Spinal cord (tissue), 10 donors: Measurements from ENCODE around the gene ERH. TPM values are rescaled to one million over a fixed set of nuclear protein-coding genes. Genes with fewer than 3 reads are reported as not detected.
A peak's percentile ranks its signal among the peaks of the same experiment; 100 is the strongest.

Experiments used
- DNase-seq, 6 donors: peaks; one replicate each; pipeline versions ENCODE4 v3.0.0 to v3.0.0-alpha.2; 2013 to 2015; ENCODE audit warnings: low spot score in 6 of 6, low read depth in 4 of 6
- H3K27ac ChIP-seq: one replicate; pipeline ENCODE4 v1.5.1; 2013; ENCODE audit warnings: low read depth, low read length, control low read depth
- H3K27me3 ChIP-seq: one replicate; pipeline ENCODE4 v1.6.1; 2013; ENCODE audit warnings: low read length; ENCODE audit not compliant: control insufficient read depth, insufficient read depth
- H3K36me3 ChIP-seq: one replicate; pipeline ENCODE4 v1.6.1; 2013; ENCODE audit warnings: low read length; ENCODE audit not compliant: control insufficient read depth, insufficient read depth
- H3K4me1 ChIP-seq: one replicate; pipeline ENCODE4 v1.6.1; 2013; ENCODE audit warnings: low read length; ENCODE audit not compliant: control insufficient read depth, insufficient read depth
- H3K4me3 ChIP-seq: one replicate; pipeline ENCODE4 v1.5.1; 2013; ENCODE audit warnings: low read depth, low read length, control low read depth
- H3K9me3 ChIP-seq: one replicate; pipeline ENCODE4 v1.6.1; 2013; ENCODE audit warnings: low read length; ENCODE audit not compliant: control insufficient read depth, insufficient read depth
- WGBS: methylation state at CpG from one replicate; pipeline ENCODE4 v1.1.5; 2013; ENCODE audit warnings: missing lambda C conversion rate; ENCODE audit not compliant: insufficient coverage; 5-methylcytosine and 5-hydroxymethylcytosine counted together
- polyA plus RNA-seq, 2 donors: library from polyadenylated mRNA; unstranded; fragments of 120-200 nt; gene quantifications; one replicate each; pipeline ENCODE4 v1.2.1, GENCODE V29; 2013; ENCODE audit not compliant: insufficient read length in 2 of 2
- total RNA-seq, 2 donors: library from RNA; depleted of rRNA in 1 of 2; stranded (reverse); fragments of 120-200 nt in 1 of 2; fragments of >200 nt in 1 of 2; gene quantifications; one replicate each; pipeline versions ENCODE4 v1.2.3 to v1.2.4, GENCODE V29; 2013 to 2014
- donor health status: healthy.

ERH gene
- total and polyA plus RNA-seq, 4 donors: 145 to 285 (median 231) TPM

GRCh38 chr14:69354383-69355153, 43.5 kb downstream of the ERH start:
- 74% methylated on average over 11 of the region's 11 CpGs for WGBS
- no peak overlapping the region for H3K27ac ChIP-seq
- peak in 2 of 6 donors; percentile 38 to 61 for DNase-seq

GRCh38 chr14:69353168-69353567, 44.9 kb downstream of the ERH start:
- no peak for DNase-seq
- no peaks in the 10 kb centered on the region for H3K27me3 ChIP-seq
- H3K9me3 ChIP-seq: no peaks in the 10 kb centered on the region
- no peak overlapping the region for H3K27ac ChIP-seq
- H3K4me1 ChIP-seq: peaks cover 15% of the 10 kb centered on the region
- H3K36me3 ChIP-seq: peaks cover 49% of the 10 kb centered on the region
- H3K4me3 ChIP-seq: no peak overlapping the region
- 83% methylated on average over 2 of the region's 3 CpGs for WGBS

More at GRCh38 chr14:69354383-69355153, 43.5 kb downstream of the ERH start:
- Histone ChIP-seq H3K36me3 (peaks cover 40% of the 10 kb centered on the region), H3K27me3 (no peaks in the 10 kb centered on the region), H3K4me3 (no peak overlapping the region), H3K9me3 (no peaks in the 10 kb centered on the region), H3K4me1 (peaks cover 15% of the 10 kb centered on the region)

- 80% methylated on average over 1 of the region's 5 CpGs for WGBS
- DNase-seq: peak in 1 of 6 donors; percentile 13
- peaks cover 15% of the 10 kb centered on the region for H3K4me1 ChIP-seq
- no peak overlapping the region for H3K27ac ChIP-seq
- no peak overlapping the region for H3K4me3 ChIP-seq
- H3K9me3 ChIP-seq: no peaks in the 10 kb centered on the region
- H3K36me3 ChIP-seq: peaks cover 59% of the 10 kb centered on the region
- H3K27me3 ChIP-seq: no peaks in the 10 kb centered on the region
Observed at GRCh38 chr14:69351911-69352310, 46.2 kb downstream of the ERH start.

- Histone ChIP-seq H3K27me3 (no peaks in the 10 kb centered on the region), H3K27ac (no peak overlapping the region), H3K36me3 (peaks cover 64% of the 10 kb centered on the region), H3K4me3 (no peak overlapping the region), H3K4me1 (peaks cover 15% of the 10 kb centered on the region), H3K9me3 (no peaks in the 10 kb centered on the region)
- DNase-seq: no peak
- WGBS: 91% methylated on average over 2 of the region's 3 CpGs
Observed at GRCh38 chr14:69351385-69351784, 46.7 kb downstream of the ERH start.

- Histone ChIP-seq H3K9me3 (no peaks in the 10 kb centered on the region), H3K4me1 (peaks cover 15% of the 10 kb centered on the region), H3K36me3 (peaks cover 64% of the 10 kb centered on the region), H3K27me3 (no peaks in the 10 kb centered on the region), H3K27ac (no peak overlapping the region), H3K4me3 (no peak overlapping the region)
- 83% methylated on average over 4 of the region's 5 CpGs for WGBS
- DNase-seq: no peak
Observed at GRCh38 chr14:69350892-69351291, 47.2 kb downstream of the ERH start.

- 80% methylated on average over 9 of the region's 11 CpGs for WGBS
- Histone ChIP-seq H3K27me3 (no peaks in the 10 kb centered on the region), H3K4me3 (no peak overlapping the region), H3K4me1 (peaks cover 4% of the 10 kb centered on the region), H3K36me3 (peaks cover 60% of the 10 kb centered on the region), H3K27ac (no peak overlapping the region), H3K9me3 (no peaks in the 10 kb centered on the region)
- no peak for DNase-seq
Observed at GRCh38 chr14:69349091-69349777, 48.9 kb downstream of the ERH start.

- Histone ChIP-seq H3K9me3 (no peaks in the 10 kb centered on the region), H3K27me3 (no peaks in the 10 kb centered on the region), H3K27ac (no peak overlapping the region), H3K36me3 (peaks cover 38% of the 10 kb centered on the region), H3K4me3 (no peak overlapping the region), H3K4me1 (no peaks in the 10 kb centered on the region)
- DNase-seq: no peak
- 24% methylated on average over 5 of the region's 9 CpGs for WGBS
Observed at GRCh38 chr14:69346710-69347109, 51.4 kb downstream of the ERH start.

- DNase-seq: no peak
- WGBS: no CpG with 5 or more reads among the region's 4 CpGs
- peaks cover 33% of the 10 kb centered on the region for H3K36me3 ChIP-seq
Observed at GRCh38 chr14:69345402-69345801, 52.7 kb downstream of the ERH start.

GRCh38 chr14:69344171-69344570, 53.9 kb downstream of the ERH start:
- Histone ChIP-seq H3K9me3 (no peaks in the 10 kb centered on the region), H3K27me3 (no peaks in the 10 kb centered on the region), H3K4me3 (no peak overlapping the region), H3K4me1 (no peaks in the 10 kb centered on the region), H3K27ac (no peak overlapping the region), H3K36me3 (peaks cover 31% of the 10 kb centered on the region)
- WGBS: 84% methylated on average over 2 of the region's 3 CpGs
- no peak for DNase-seq

More at GRCh38 chr14:69345402-69345801, 52.7 kb downstream of the ERH start:
- Histone ChIP-seq H3K4me3 (no peak overlapping the region), H3K9me3 (no peaks in the 10 kb centered on the region), H3K27ac (no peak overlapping the region), H3K27me3 (no peaks in the 10 kb centered on the region), H3K4me1 (no peaks in the 10 kb centered on the region)
